NCI-H1436 treated with DMSO at 0.1 percent for 48 hours (cell line): ENCODE measurements around the gene CSRP3.

Source experiments
- DNase-seq: peaks from one replicate; lab custom pipeline; 2025; lab: John Stamatoyannopoulos, UW

CSRP3 gene

GRCh38 chr11:19201737-19202605, at the start of gene CSRP3:
Gene CSRP3, minus strand, starts transcription at chr11:19201983. Its CDS starts 9,535 bp downstream, at chr11:19192448.
- DNase-seq = no peak

- no peak for DNase-seq
These were observed 49.8 kb upstream of the CSRP3 start for GRCh38 chr11:19251577-19251976.

- no peak for DNase-seq
These were observed 45.0 kb upstream of the CSRP3 start for GRCh38 chr11:19246816-19247215.

GRCh38 chr11:19245351-19245750, 43.6 kb upstream of the CSRP3 start:
- no peak for DNase-seq

DNA sequence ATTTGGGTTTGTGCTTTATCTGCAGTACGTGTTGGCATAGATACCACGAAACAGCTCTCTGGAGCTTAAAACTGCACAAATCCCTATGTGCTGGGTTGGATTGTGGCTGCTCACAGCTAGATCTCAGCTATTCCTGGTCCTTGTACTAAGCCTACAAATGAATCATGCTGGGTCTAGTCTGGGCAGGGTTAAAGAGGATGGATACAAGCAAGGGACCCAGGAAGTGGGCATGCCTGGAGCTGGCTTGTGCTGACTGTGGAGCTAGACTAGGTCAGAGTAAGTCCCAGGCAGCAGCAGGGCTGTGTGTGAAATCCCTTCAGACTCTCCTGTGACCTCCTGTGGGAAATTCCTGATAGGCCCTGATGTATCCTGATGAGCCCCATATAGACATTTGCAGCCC, 42.8 kb upstream of the CSRP3 start:
- DNase-seq = no peak

GRCh38 chr11:19244084-19244483, 42.3 kb upstream of the CSRP3 start:
- no peak for DNase-seq

DNA sequence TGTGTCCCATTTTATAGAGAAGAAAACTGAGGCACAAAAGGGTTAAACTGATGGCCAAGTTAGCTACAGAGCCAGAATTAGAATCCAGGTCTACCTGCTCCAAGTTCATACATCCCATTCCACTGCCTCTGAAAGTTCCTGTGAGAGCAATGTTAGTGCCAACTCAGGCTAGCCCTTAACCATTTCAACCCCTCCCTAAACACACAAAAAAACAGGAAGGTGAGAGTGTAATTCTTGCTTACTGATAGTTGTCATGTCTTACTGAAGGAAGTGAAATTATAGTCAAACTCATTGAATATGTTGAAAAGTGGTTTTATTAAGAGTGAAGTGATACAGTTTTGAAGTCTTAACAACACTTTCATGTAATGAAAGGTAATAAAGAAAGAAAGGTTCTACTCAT, 41.8 kb upstream of the CSRP3 start:
- no peak for DNase-seq

- DNase-seq = no peak
These were observed 41.4 kb upstream of the CSRP3 start for GRCh38 chr11:19243143-19243542.

DNA sequence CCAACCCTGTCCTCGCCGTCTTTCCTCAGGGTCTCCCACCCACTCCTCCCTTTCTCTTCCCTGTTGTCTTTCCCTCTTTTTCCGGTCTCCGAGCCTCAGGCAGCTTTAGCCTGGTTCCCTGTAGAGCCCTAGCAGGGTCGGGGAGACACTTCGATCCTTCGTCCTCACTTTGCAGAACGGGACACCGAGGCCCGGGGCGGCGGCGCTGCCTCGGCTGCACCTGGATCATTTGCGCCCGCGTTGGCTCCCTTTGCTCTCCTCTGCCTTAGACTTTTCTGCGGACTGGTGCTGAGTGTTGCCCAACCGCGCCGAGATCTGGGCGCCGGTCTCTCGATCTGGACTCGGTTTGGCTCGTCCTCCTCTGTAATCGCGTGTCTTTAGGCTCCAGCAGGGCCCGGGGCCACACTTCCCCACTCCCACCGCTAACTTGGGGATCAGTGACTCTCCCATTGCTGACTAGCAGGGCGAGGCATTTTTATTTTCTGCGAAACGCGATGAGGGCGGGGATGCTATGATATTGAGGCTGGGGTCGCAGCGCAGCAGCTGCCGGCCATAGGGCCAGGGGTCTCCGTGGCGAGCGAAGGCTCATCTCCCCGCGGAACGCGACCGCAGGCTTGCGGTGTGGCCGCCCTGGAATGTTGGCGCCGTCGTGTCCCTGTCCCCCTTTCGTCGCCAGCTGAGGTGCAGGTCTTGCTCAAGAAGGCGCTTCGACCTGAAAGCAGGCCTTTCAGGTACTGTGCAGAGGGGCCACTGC, 40.6 kb upstream of the CSRP3 start:
- DNase-seq = no peak

- DNase-seq = no peak
These were observed 39.7 kb upstream of the CSRP3 start for GRCh38 chr11:19241260-19242178.

DNA sequence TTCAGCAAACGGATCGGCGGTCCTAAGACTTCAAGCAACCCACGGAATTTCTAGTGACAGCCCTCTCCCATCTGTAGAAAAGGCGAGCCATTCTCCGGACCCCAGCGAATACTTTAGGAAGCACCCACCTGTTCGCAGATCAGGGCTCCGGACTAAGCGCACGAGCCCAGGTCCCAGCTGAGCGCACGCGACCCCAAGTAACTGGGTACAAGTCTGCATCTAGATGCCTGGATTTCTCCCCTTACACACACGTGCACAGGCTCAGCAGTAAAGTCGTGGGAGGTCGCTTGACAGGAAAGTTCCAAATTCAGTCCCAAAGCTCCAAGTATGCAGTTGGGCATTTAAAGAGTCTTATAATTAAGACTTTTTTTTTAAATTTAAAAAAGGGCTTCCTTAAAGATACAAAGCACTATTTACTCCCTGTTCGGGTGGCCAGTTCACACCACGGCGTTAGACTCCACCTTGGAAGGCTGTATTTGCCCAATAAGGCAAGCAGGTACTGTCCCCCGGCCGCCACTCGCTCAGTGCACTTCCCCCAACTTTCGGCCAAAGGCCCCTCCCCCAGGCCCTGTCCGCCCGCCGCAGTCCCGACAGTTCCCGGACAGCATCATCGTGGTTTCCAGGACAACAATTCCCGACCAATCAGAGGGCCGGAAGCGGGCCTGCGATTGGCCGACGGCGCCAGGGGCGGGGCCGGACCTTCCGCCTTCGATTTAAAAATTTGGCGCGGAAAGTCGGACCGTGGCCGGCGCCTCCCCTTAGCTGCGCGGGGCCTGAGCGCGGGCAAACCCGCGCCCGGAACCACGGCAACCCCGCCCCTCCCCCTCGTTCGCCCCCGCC, 38.9 kb upstream of the CSRP3 start, which contains the start of gene E2F8:
TSS of gene E2F8 (minus strand) at position 526 of the 840 bp plus-strand sequence. CDS start 824 bp downstream, outside the sequence.
- peak; percentile 60 for DNase-seq

GRCh38 chr11:19239039-19239438, 37.3 kb upstream of the CSRP3 start:
- no peak for DNase-seq

DNA sequence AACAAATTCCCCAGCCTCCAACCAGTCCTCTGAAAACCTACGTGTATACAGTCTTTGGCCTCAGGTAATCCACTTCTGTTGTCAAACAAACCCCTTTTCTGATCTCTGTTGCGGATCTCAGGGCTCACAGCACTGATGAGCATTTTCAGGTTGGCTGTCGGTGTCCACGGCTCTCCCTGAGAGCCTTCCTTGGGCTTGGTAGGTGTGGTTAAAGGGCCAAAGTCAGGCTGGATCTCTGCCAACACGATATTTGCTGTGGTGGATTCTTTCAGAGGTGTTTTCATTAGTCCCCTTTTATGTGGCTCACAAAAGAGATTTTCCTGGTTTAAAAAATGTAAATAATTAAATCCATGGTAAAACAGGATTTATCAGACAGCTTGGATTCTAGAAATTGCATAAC, 36.0 kb upstream of the CSRP3 start:
- no peak for DNase-seq

GRCh38 chr11:19237381-19237780, 35.6 kb upstream of the CSRP3 start:
- no peak for DNase-seq

DNA sequence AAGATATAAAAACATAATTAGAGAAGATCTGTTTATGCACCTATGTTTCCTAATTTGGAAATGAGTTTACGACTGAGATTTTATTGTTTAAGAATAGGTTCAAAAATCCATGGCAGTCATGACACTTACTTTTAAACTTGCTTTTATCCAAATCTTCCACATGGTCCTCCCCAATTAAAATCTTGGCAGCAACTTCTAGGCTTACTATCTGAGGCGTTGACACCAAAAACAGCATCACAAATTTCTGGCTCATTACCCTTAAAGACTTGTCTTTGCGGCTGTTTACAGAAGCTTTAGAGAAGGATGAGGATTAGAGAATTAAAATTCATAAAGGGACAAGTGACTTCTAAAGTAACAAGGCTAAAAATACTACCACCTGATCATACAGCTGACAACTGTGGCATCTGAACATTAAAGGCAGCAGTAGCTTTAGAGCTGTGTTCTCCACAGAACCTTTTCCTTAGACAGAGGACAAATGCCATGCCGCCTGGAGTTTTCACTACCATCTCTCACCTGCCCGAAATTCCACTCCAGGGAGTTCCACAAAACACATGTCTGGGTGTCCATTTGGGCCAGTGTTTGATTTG, 32.5 kb upstream of the CSRP3 start:
- no peak for DNase-seq

DNA sequence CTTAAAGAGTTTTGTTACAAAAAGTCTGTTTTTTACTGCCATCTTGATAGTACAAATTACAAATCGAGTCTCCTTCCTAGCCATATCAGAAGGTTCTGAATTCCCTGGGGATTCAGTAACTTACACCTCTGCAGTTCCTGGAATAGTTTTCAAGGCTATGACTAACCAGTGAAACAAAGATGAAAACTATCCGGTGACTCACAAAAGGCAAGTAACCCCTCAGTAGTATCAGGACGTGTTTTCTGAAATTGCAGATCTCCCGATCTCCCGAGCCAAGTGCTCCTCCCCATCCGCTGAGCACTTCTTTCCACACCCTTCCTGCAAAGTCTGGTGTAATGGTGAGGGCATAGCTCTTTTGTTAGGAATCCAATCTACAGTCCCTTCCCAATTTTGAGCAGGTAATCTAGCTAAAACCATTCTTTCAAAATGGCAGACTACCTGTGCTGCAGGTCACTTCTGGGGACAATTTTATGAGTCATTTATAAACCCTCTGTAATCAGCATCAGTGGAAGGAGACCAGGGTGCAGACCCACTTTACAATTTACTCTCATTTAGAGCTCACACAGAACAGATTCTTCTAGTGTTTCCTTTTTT, 31.2 kb upstream of the CSRP3 start:
- no peak for DNase-seq

DNA sequence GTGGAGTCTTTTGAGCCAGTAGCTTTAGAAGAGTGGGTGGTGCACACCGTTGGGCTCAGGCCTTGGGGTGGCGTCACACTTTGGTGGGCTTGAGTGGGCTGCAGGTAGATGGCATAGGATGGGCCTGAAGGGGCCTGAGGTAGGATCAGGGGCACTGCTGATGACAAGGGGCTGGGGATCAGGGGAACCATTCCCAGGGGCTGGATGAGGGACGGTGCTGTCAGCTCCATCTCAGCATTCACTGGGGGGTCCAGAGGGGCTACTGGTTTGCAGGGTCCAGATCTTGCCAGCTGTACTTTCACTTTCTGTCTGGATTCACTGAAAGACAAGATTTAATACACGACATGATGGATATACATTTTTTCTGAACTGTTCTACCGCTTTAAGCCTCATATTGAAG, 27.9 kb upstream of the CSRP3 start:
- no peak for DNase-seq

- DNase-seq = no peak
These were observed 27.2 kb upstream of the CSRP3 start for GRCh38 chr11:19228968-19229367.

- no peak for DNase-seq
These were observed 24.8 kb upstream of the CSRP3 start for GRCh38 chr11:19226378-19227195.
